OCI-LY7 (cell line): ENCODE measurements around the gene F2R. TPM values are rescaled to one million over a fixed set of nuclear protein-coding genes. Genes with fewer than 3 reads are reported as not detected.

Experiments used
- BruUV-seq: library from RNA; stranded (reverse); fragments of 400-500 nt; replicated peaks from 2 replicates; lab custom pipeline; 2021; lab: Mats Ljungman, UMichigan
- CTCF ChIA-PET: fragments of 300-600 bp; sonication (Branson Sonifier 250); formaldehyde crosslinking; loops from one replicate; lab custom pipeline; 2022; ENCODE audit warnings: antibody characterized with exemption; ENCODE audit not compliant: unreplicated experiment; lab: Charles Lee
- POLR2A ChIA-PET: fragments of 300-600 bp; sonication (Branson Sonifier 250); formaldehyde crosslinking; loops from one replicate; lab custom pipeline; 2022; ENCODE audit warnings: antibody characterized with exemption; lab: Charles Lee
- DNase-seq: peaks from one replicate; pipeline ENCODE4 v3.0.0-alpha.2; 2015; ENCODE audit warnings: low spot score
- H2AFZ ChIP-seq: fragments of 200-600 bp; sonication (generic), shearing (Covaris generic); 2 replicates; pipeline ENCODE4 v1.6.1; 2014; ENCODE audit warnings: mild to moderate bottlenecking, antibody characterized with exemption, low read length, moderate library complexity
- H3K27ac ChIP-seq: fragments of 200-600 bp; sonication (generic); 2 replicates; pipeline ENCODE4 v1.5.1; 2014; ENCODE audit warnings: mixed run types, low read depth, mild to moderate bottlenecking, moderate library complexity, low read length, inconsistent platforms; ENCODE audit not compliant: poor library complexity, severe bottlenecking
- H3K36me3 ChIP-seq: fragments of 200-600 bp; sonication (generic); 2 replicates; pipeline ENCODE4 v1.6.1; 2014; ENCODE audit warnings: mild to moderate bottlenecking, antibody characterized with exemption, low read length, moderate library complexity, mixed read lengths; ENCODE audit not compliant: insufficient read depth
- H3K4me1 ChIP-seq: fragments of 200-600 bp; sonication (generic); 2 replicates; pipeline ENCODE4 v1.5.1; 2014; ENCODE audit warnings: mild to moderate bottlenecking, low read length; ENCODE audit not compliant: insufficient read depth, poor library complexity, severe bottlenecking
- H3K4me2 ChIP-seq: fragments of 200-600 bp; sonication (generic); 2 replicates; pipeline ENCODE4 v1.6.1; 2014; ENCODE audit warnings: mild to moderate bottlenecking, low read length
- H3K4me3 ChIP-seq: fragments of 200-600 bp; sonication (generic); 2 replicates; pipeline ENCODE4 v1.5.1; 2014; ENCODE audit warnings: mild to moderate bottlenecking, low read depth, low read length; ENCODE audit not compliant: poor library complexity, severe bottlenecking
- H3K79me2 ChIP-seq: fragments of 200-600 bp; sonication (generic); 2 replicates; pipeline ENCODE4 v1.6.1; 2016; ENCODE audit warnings: low read depth, mild to moderate bottlenecking, low read length, moderate library complexity, mixed read lengths; ENCODE audit not compliant: insufficient read depth
- H3K9me2 ChIP-seq: fragments of 200-600 bp; sonication (generic); 2 replicates; pipeline ENCODE4 v1.6.1; 2016; ENCODE audit warnings: mild to moderate bottlenecking, low read length, mixed read lengths; ENCODE audit not compliant: insufficient read depth
- H3K9me3 ChIP-seq: fragments of 200-600 bp; sonication (generic); 2 replicates; pipeline ENCODE4 v1.6.1; 2014; ENCODE audit warnings: mild to moderate bottlenecking, mixed run types, low read length, mixed read lengths
- H4K20me1 ChIP-seq: fragments of 200-600 bp; sonication (generic); 2 replicates; pipeline ENCODE4 v1.6.1; 2014; ENCODE audit warnings: mild to moderate bottlenecking, antibody characterized with exemption, low read length, moderate library complexity, mixed read lengths; ENCODE audit not compliant: insufficient read depth
- EZH2phosphoT487 ChIP-seq: fragments of 200-600 bp; sonication (generic); IDR thresholded peaks from 2 replicates; pipeline ENCODE4 v1.6.1; 2018; ENCODE audit warnings: low read depth, borderline replicate concordance, mild to moderate bottlenecking, mixed run types, antibody characterized with exemption, low read length, moderate library complexity, mixed read lengths
- intact Hi-C: fragments of 100-400 bp; cut with micrococcal nuclease; formaldehyde crosslinking; loops from one replicate; pipeline ENCODE4 v1.10.0; 2022; ENCODE audit not compliant: unreplicated experiment
- total RNA-seq, 2 experiments: library from RNA; depleted of rRNA in 1 of 2; stranded (reverse); fragments of >200 nt in 1 of 2; shearing (Covaris generic) in 1 of 2; gene quantifications; 2 replicates each; pipeline ENCODE4 v1.2.3, GENCODE V29; 2014 to 2022
- TF ChIP-seq, protein P1 (sequence below): fragments of 200-600 bp; sonication (generic); conservative IDR thresholded peaks from 2 replicates; pipeline ENCODE4 v1.5.1; 2014; ENCODE audit warnings: mild to moderate bottlenecking, antibody characterized with exemption, low read length, moderate library complexity, mixed read lengths

The F2R gene
- total RNA-seq, 2 experiments from 2014 or later: 0.08 TPM; not detected in 1

GRCh38 chr5:76690704-76691466, 25.0 kb upstream of the F2R start:
- Histone ChIP-seq H3K9me2 (no peaks in the 10 kb centered on the region), H2AFZ (no peak overlapping the region), H3K79me2 (no peaks in the 10 kb centered on the region), H4K20me1 (no peaks in the 10 kb centered on the region), H3K9me3 (no peaks in the 10 kb centered on the region), H3K4me2 (no peak overlapping the region), H3K4me1 (no peaks in the 10 kb centered on the region), H3K36me3 (peaks cover 38% of the 10 kb centered on the region), H3K4me3 (no peak overlapping the region), H3K27ac (no peak overlapping the region)
- BruUV-seq: no TSS peak
- ChIA-PET CTCF (no interaction called here), POLR2A (interaction anchor here (1.4 kb wide), 1 partner anchor 12 kb away, joined by 6 read pairs; no protein-coding TSS in a partner anchor)
- intact Hi-C loops: no loop called here
- DNase-seq: no peak
- TF ChIP-seq, protein P1, sequence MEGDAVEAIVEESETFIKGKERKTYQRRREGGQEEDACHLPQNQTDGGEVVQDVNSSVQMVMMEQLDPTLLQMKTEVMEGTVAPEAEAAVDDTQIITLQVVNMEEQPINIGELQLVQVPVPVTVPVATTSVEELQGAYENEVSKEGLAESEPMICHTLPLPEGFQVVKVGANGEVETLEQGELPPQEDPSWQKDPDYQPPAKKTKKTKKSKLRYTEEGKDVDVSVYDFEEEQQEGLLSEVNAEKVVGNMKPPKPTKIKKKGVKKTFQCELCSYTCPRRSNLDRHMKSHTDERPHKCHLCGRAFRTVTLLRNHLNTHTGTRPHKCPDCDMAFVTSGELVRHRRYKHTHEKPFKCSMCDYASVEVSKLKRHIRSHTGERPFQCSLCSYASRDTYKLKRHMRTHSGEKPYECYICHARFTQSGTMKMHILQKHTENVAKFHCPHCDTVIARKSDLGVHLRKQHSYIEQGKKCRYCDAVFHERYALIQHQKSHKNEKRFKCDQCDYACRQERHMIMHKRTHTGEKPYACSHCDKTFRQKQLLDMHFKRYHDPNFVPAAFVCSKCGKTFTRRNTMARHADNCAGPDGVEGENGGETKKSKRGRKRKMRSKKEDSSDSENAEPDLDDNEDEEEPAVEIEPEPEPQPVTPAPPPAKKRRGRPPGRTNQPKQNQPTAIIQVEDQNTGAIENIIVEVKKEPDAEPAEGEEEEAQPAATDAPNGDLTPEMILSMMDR: no peak
- no peak for TF ChIP-seq EZH2phosphoT487

- BruUV-seq: no TSS peak
- Histone ChIP-seq H3K27ac (no peak overlapping the region), H3K4me3 (no peak overlapping the region), H4K20me1 (no peaks in the 10 kb centered on the region), H3K4me1 (no peaks in the 10 kb centered on the region), H3K4me2 (no peak overlapping the region), H3K79me2 (no peaks in the 10 kb centered on the region), H3K9me3 (no peaks in the 10 kb centered on the region), H3K36me3 (peaks cover 39% of the 10 kb centered on the region), H2AFZ (no peak overlapping the region), H3K9me2 (no peaks in the 10 kb centered on the region)
- intact Hi-C loops: no loop called here
- POLR2A ChIA-PET: no interaction called here
- CTCF ChIA-PET: no interaction called here
- no peak for DNase-seq
- TF ChIP-seq EZH2phosphoT487: no peak
- TF ChIP-seq, protein P1: no peak
Measured at GRCh38 chr5:76691467-76692273, 24.3 kb upstream of the F2R start.

- ChIA-PET CTCF (no interaction called here), POLR2A (no interaction called here)
- Histone ChIP-seq H3K4me2 (no peak overlapping the region), H4K20me1 (no peaks in the 10 kb centered on the region), H3K9me2 (no peaks in the 10 kb centered on the region), H3K27ac (no peak overlapping the region), H3K4me3 (no peak overlapping the region), H3K79me2 (no peaks in the 10 kb centered on the region), H3K36me3 (peaks cover 38% of the 10 kb centered on the region), H3K4me1 (no peaks in the 10 kb centered on the region), H3K9me3 (no peaks in the 10 kb centered on the region), H2AFZ (no peak overlapping the region)
- TF ChIP-seq EZH2phosphoT487: no peak
- TF ChIP-seq, protein P1: no peak
- intact Hi-C loops: no loop called here
- no peak for DNase-seq
- BruUV-seq: no TSS peak
Measured at GRCh38 chr5:76692274-76692540, 23.7 kb upstream of the F2R start.
